PC-9 (cell line): ENCODE measurements around the gene FUT6. TPM values are rescaled to one million over a fixed set of nuclear protein-coding genes. Genes with fewer than 3 reads are reported as not detected.

Experiments
- BruUV-seq: library from RNA; stranded (reverse); fragments of 400-500 nt; replicated peaks from 2 replicates; lab custom pipeline; 2021; lab: Mats Ljungman, UMichigan
- CTCF ChIA-PET: fragments of 300-600 bp; sonication (Branson Sonifier 250); formaldehyde crosslinking; loops from one replicate; lab custom pipeline; 2022; ENCODE audit warnings: antibody characterized with exemption; lab: Charles Lee
- POLR2A ChIA-PET: fragments of 300-600 bp; sonication (Branson Sonifier 250); formaldehyde crosslinking; loops from one replicate; lab custom pipeline; 2022; ENCODE audit warnings: antibody characterized with exemption; ENCODE audit not compliant: unreplicated experiment; lab: Charles Lee
- DNase-seq, 2 experiments: peaks; one replicate each; pipeline versions ENCODE4 v3.0.0 to v3.0.0-alpha.2; 2015 to 2022; ENCODE audit warnings: mixed read lengths in 1 of 2
- H2AFZ ChIP-seq: fragments of 200-600 bp; sonication (generic); 2 replicates; pipeline ENCODE4 v1.8.1; 2017; ENCODE audit warnings: antibody characterized with exemption
- H3F3A ChIP-seq: fragments of 200-600 bp; sonication (generic); 2 replicates; pipeline ENCODE4 v1.8.1; 2017; ENCODE audit warnings: antibody characterized with exemption, mild to moderate bottlenecking, low read depth; ENCODE audit not compliant: insufficient read depth
- H3K27ac ChIP-seq: fragments of 200-600 bp; sonication (generic); 2 replicates; pipeline ENCODE4 v1.6.1; 2016; ENCODE audit warnings: mixed run types
- H3K27me3 ChIP-seq: fragments of 200-600 bp; sonication (generic); 2 replicates; pipeline ENCODE4 v1.6.1; 2016; ENCODE audit warnings: low read depth, mixed run types; ENCODE audit not compliant: insufficient read depth
- H3K36me3 ChIP-seq: fragments of 200-600 bp; sonication (generic); 2 replicates; pipeline ENCODE4 v1.6.1; 2016; ENCODE audit warnings: low read depth, mixed run types
- H3K4me1 ChIP-seq: fragments of 200-600 bp; sonication (generic); replicated peaks from 2 replicates; pipeline ENCODE4 v1.6.1; 2016; ENCODE audit warnings: mixed run types; ENCODE audit not compliant: insufficient read depth
- H3K4me2 ChIP-seq: fragments of 200-600 bp; sonication (generic); 2 replicates; pipeline ENCODE4 v1.6.1; 2017; ENCODE audit warnings: mixed run types
- H3K4me3 ChIP-seq: fragments of 200-600 bp; sonication (generic); 2 replicates; pipeline ENCODE4 v1.6.1; 2016; ENCODE audit warnings: mixed run types
- H3K79me2 ChIP-seq: fragments of 200-600 bp; sonication (generic); 2 replicates; pipeline ENCODE4 v1.6.1; 2017; ENCODE audit warnings: low read depth, mixed run types
- H3K9me2 ChIP-seq: fragments of 200-600 bp; sonication (generic); 2 replicates; pipeline ENCODE4 v1.8.1; 2017; ENCODE audit warnings: mild to moderate bottlenecking; ENCODE audit not compliant: insufficient read depth
- H3K9me3 ChIP-seq: fragments of 200-600 bp; sonication (generic); 2 replicates; pipeline ENCODE4 v1.8.1; 2016; ENCODE audit warnings: low read depth; ENCODE audit not compliant: insufficient read depth
- H4K20me1 ChIP-seq: fragments of 200-600 bp; sonication (generic); 2 replicates; pipeline ENCODE4 v1.8.1; 2017; ENCODE audit not compliant: insufficient read depth
- CTCF ChIP-seq: fragments of 200-600 bp; sonication (generic); conservative IDR thresholded peaks from 2 replicates; pipeline ENCODE4 v1.6.1; 2017; ENCODE audit warnings: mixed run types, antibody characterized with exemption, mild to moderate bottlenecking, moderate library complexity
- EZH2 ChIP-seq: fragments of 200-600 bp; sonication (generic); IDR thresholded peaks from 2 replicates; pipeline ENCODE4 v1.8.0; 2017; ENCODE audit warnings: antibody characterized with exemption, low read depth
- intact Hi-C: fragments of 100-400 bp; cut with micrococcal nuclease; formaldehyde crosslinking; loops from one replicate; pipeline ENCODE4 v1.10.0; 2022; ENCODE audit not compliant: unreplicated experiment
- total RNA-seq: library from RNA; stranded (reverse); gene quantifications from 2 replicates; pipeline ENCODE4 v1.2.3, GENCODE V29; 2021

The FUT6 gene
- total RNA-seq, 1 experiment from 2014 or later: 0.55 TPM

GRCh38 chr19:5821521-5822180 lies 17.9 kb downstream of the FUT6 start:
- intact Hi-C loops: no loop called here
- no peaks in the 10 kb centered on the region for H3K79me2 ChIP-seq
- ChIA-PET POLR2A (no interaction called here), CTCF (interaction anchor here (0.6 kb wide), 1 partner anchor 466 kb away, joined by 3 read pairs; no protein-coding TSS in a partner anchor)
- H3K27me3 ChIP-seq: no peaks in the 10 kb centered on the region
- no peak overlapping the region for H3K4me3 ChIP-seq
- H3K4me2 ChIP-seq: no peak overlapping the region
- H2AFZ ChIP-seq: no peak overlapping the region
- H3K9me2 ChIP-seq: no peaks in the 10 kb centered on the region
- H3K4me1 ChIP-seq: 0 out of 2 replicates have a peak, but pooled peaks cover 4% of the 10 kb centered on the region
- H3F3A ChIP-seq: peaks cover 4% of the 10 kb centered on the region; the same call in 1 of the 2 replicates
- H3K27ac ChIP-seq: no peak overlapping the region
- no TSS peak for BruUV-seq
- H4K20me1 ChIP-seq: no peaks in the 10 kb centered on the region
- no peaks in the 10 kb centered on the region for H3K36me3 ChIP-seq
- H3K9me3 ChIP-seq: no peaks in the 10 kb centered on the region
- TF ChIP-seq EZH2 (no peak), CTCF (no peak)
- no peak for DNase-seq

DNA sequence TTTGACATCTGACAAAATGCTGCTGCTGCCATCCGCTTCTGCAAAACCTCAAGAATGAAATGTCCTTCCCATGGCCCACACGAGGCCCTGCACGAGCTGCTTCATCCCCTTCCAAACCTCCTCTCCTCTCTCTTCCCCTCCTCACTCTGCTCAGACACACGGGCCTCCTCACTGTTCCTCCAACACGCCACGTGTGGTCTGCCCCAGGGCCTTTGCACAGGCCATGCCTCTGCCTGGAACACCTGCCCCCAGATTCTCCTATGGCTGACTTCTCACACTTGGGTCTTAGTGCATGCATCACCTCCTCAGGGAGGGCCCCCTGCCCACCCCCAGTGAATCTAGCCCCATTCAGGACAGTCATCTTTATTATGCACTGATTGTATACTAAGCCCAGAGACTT lies 18.7 kb downstream of the FUT6 start:
- H3K4me2 ChIP-seq: no peak overlapping the region
- no peak overlapping the region for H3K27ac ChIP-seq
- H2AFZ ChIP-seq: no peak overlapping the region
- no peaks in the 10 kb centered on the region for H3F3A ChIP-seq
- ChIA-PET POLR2A (no interaction called here), CTCF (no interaction called here)
- BruUV-seq: no TSS peak
- H3K9me2 ChIP-seq: no peaks in the 10 kb centered on the region
- H3K79me2 ChIP-seq: no peaks in the 10 kb centered on the region
- H3K9me3 ChIP-seq: no peaks in the 10 kb centered on the region
- no peaks in the 10 kb centered on the region for H4K20me1 ChIP-seq
- DNase-seq: no peak
- H3K4me3 ChIP-seq: no peak overlapping the region
- intact Hi-C loops: no loop called here
- no peak for TF ChIP-seq CTCF
- TF ChIP-seq EZH2: no peak
- no peaks in the 10 kb centered on the region for H3K4me1 ChIP-seq
- H3K27me3 ChIP-seq: no peaks in the 10 kb centered on the region
- no peaks in the 10 kb centered on the region for H3K36me3 ChIP-seq

DNA sequence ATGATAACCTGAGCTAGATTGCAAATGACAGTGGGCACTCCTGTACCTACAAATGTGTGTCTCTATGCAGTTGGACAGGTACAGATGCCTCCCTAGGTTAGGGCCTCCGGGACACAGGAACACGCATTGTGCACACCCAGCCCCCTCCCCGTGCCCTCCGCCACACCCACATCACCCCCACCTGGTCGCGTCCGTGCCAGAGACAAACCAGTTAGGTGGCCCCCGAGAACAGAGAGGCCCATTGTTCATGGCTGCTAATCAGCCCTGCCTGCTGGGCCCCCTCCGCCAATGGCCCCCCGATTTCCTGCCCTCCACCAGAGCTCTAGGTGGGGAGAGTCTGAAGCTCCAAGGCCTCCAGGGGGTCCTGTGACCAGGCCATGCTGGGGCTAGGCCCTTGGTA lies 20.9 kb downstream of the FUT6 start:
- H3K27me3 ChIP-seq: no peaks in the 10 kb centered on the region
- H3K36me3 ChIP-seq: no peaks in the 10 kb centered on the region
- ChIA-PET CTCF (no interaction called here), POLR2A (no interaction called here)
- intact Hi-C loops: no loop called here
- no TSS peak for BruUV-seq
- H3K27ac ChIP-seq: no peak overlapping the region
- TF ChIP-seq EZH2 (no peak), CTCF (no peak)
- no peak overlapping the region for H3K4me3 ChIP-seq
- no peaks in the 10 kb centered on the region for H3K79me2 ChIP-seq
- H3F3A ChIP-seq: no peaks in the 10 kb centered on the region
- H3K9me3 ChIP-seq: no peaks in the 10 kb centered on the region
- H4K20me1 ChIP-seq: no peaks in the 10 kb centered on the region
- no peak for DNase-seq
- H3K4me1 ChIP-seq: no peaks in the 10 kb centered on the region
- H3K9me2 ChIP-seq: no peaks in the 10 kb centered on the region
- no peak overlapping the region for H2AFZ ChIP-seq
- no peak overlapping the region for H3K4me2 ChIP-seq
